ENCODE measurements around the gene GIMAP8. TPM values are rescaled to one million over a fixed set of nuclear protein-coding genes. Genes with fewer than 3 reads are reported as not detected.

The GIMAP8 gene
- 0.09 TPM in 1 of 2 replicates, not detected in the other for total RNA-seq

DNA sequence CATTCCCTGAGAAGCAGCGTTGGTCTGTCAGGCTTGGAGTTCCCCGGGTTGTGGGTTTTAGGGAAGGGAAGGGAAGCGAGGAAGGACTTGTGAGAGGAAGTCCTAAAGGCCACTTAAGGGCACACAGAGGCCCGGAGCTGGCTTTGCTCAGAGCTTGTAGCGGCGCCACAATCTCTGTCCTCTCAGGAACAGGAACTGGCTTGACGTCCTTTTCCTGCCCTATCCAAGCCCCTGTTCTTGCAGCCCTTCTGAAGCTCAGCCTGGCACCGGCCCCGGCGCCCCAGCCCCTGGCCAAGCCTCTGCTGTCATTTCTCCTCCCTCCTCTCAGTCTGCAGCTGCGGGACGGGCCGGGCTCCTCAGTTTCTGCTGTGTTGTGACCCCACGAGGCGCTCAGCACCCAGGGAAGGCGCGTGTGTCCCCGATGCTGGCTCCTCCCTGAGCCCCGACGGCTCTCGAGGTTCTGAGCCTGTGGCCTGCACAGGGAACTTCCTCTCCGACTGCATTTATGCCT is at the start of gene GIMAP8:
Gene GIMAP8 (plus strand): TSS at position 140 of the 511 bp plus-strand sequence. CDS start 16,069 bp downstream, outside the sequence.

DNA sequence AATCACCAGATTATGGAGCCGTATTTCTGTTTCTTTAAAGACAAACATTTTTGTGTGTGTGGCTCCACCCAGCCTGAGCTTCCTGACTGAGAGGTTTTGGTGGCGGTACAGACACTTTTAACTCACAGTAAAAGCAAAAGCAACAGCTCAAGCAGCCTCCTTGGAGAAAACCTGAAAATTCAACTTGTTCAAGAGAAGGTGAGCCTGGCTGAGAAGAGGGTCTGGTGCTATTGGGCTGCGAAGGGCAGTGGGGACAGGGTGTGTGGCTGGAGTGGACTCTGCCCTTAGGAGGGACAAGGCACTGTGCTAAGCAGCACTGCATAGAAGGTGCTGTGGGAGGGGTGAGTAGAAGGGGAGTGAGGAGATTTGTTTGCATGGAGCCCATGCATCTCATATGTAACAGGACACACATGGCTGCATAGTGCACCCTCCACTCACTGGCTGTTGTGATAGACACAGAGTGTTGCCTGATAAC is 64.4 kb downstream of the GIMAP8 start, which contains the start of gene GIMAP7:
Gene GIMAP7 (plus strand): TSS at position 125 of the 475 bp plus-strand sequence. CDS start 5,103 bp downstream, outside the sequence.

Other genes with a start within 250 kb of the GIMAP8 start
- gene LRRC61, start 127.3 kb upstream of the GIMAP8 start, total RNA-seq: 0.85 and 1.6 TPM in 2 replicates
- gene ACTR3C, start 127.1 kb upstream of the GIMAP8 start, total RNA-seq: 1.6 and 3.2 TPM in 2 replicates
- 46.9 and 66.8 TPM in 2 replicates for gene RARRES2, start 109.0 kb upstream of the GIMAP8 start, total RNA-seq
- gene REPIN1, start 81.8 kb upstream of the GIMAP8 start, total RNA-seq: 34.6 and 38.4 TPM in 2 replicates
- 4.8 and 6.7 TPM in 2 replicates for gene ZNF775, start 71.3 kb upstream of the GIMAP8 start, total RNA-seq
- gene GIMAP7, start 64.2 kb downstream of the GIMAP8 start, total RNA-seq: 0.09 TPM in 1 of 2 replicates, not detected in the other
- 0.28 TPM in 1 of 2 replicates, not detected in the other for gene GIMAP4, start 116.8 kb downstream of the GIMAP8 start, total RNA-seq
- 0.14 and 0.18 TPM in 2 replicates for gene GIMAP6, start 181.8 kb downstream of the GIMAP8 start, total RNA-seq
- 0.55 and 1.1 TPM in 2 replicates for gene GIMAP2, start 235.1 kb downstream of the GIMAP8 start, total RNA-seq